Lung (tissue), 12 donors: Measurements from ENCODE around the gene ZNF335. TPM values are rescaled to one million over a fixed set of nuclear protein-coding genes. Genes with fewer than 3 reads are reported as not detected.
"Not testable (repeated sequence)": the region's sequence is repeated elsewhere in the genome, so short reads cannot be mapped to it uniquely, and the experiment has no call there.

ENCODE experiments used
- ATAC-seq: fragments of 200-7000 bp; cut with Tn5 transposase; one replicate; pipeline ENCODE4 v1.9.1; 2020; ENCODE audit warnings: moderate number of reproducible peaks; ENCODE audit not compliant: insufficient read depth, low FRiP score
- DNase-seq, 3 donors: peaks; one replicate each; pipeline ENCODE4 v3.0.0-alpha.2; 2013 to 2017
- H3K27ac ChIP-seq, 2 donors: one replicate each; pipeline ENCODE4 v1.5.1; 2013; ENCODE audit warnings: mild to moderate bottlenecking in 2 of 2, moderate library complexity in 2 of 2, control low read depth in 1 of 2, inconsistent platforms in 1 of 2, low read depth in 1 of 2, low read length in 1 of 2
- H3K27me3 ChIP-seq, 3 donors: one replicate each; pipeline ENCODE4 v1.5.1; 2013; ENCODE audit warnings: low read length in 2 of 3; ENCODE audit not compliant: control insufficient read depth in 3 of 3, insufficient read depth in 3 of 3
- H3K36me3 ChIP-seq, 4 donors: one replicate each; pipeline ENCODE4 v1.5.1; 2013; ENCODE audit warnings: low read length in 4 of 4, mild to moderate bottlenecking in 1 of 4, moderate library complexity in 1 of 4; ENCODE audit not compliant: control insufficient read depth in 4 of 4, insufficient read depth in 4 of 4
- H3K4me1 ChIP-seq, 5 donors: one replicate each; pipeline ENCODE4 v1.5.1; 2013; ENCODE audit warnings: low read length in 5 of 5, mild to moderate bottlenecking in 2 of 5, moderate library complexity in 1 of 5; ENCODE audit not compliant: control insufficient read depth in 5 of 5, insufficient read depth in 5 of 5
- H3K4me3 ChIP-seq: one replicate; pipeline ENCODE4 v1.5.1; 2013; ENCODE audit warnings: mild to moderate bottlenecking, control low read depth, moderate library complexity
- H3K9ac ChIP-seq, 2 donors: one replicate each; pipeline ENCODE4 v1.5.1; 2013; ENCODE audit warnings: low read length in 2 of 2, control low read depth in 1 of 2; ENCODE audit not compliant: insufficient read depth in 1 of 2
- H3K9me3 ChIP-seq, 4 donors: one replicate each; pipeline ENCODE4 v1.5.1; 2013; ENCODE audit warnings: low read length in 3 of 4, mild to moderate bottlenecking in 1 of 4, moderate library complexity in 1 of 4; ENCODE audit not compliant: control insufficient read depth in 4 of 4, insufficient read depth in 3 of 4
- CTCF ChIP-seq: IDR thresholded peaks from 2 replicates; pipeline ENCODE4 v1.5.1; 2012; ENCODE audit warnings: mild to moderate bottlenecking; ENCODE audit errors: control extremely low read depth, extremely low read depth
- WGBS, 2 donors: extraction: QIAGEN DNeasy Blood & Tissue Kit; methylation state at CpG; one replicate each; pipeline ENCODE4 v1.1.7; 2013; 5-methylcytosine and 5-hydroxymethylcytosine counted together
- polyA plus RNA-seq, 2 donors: library from polyadenylated mRNA; stranded (reverse); fragments of 200-250 nt; gene quantifications; one replicate each; pipeline ENCODE4 v1.2.1, GENCODE V29; 2013
- total RNA-seq, 2 donors: library from RNA; depleted of rRNA in 1 of 2; stranded (reverse); fragments of >200 nt in 1 of 2; gene quantifications; one replicate each; pipeline ENCODE4 v1.2.1, GENCODE V29; 2014 to 2021
- donor health status: control.
- donor health status: control.
- donor health status: Bipolar disorder and iron deficiency.
- donor health status: healthy.
- donor health status: DM: yes; HTN: yes; CAD: no.

Gene ZNF335
- total and polyA plus RNA-seq, 4 donors, result 12.8 to 23.6 (median 16.0) TPM

- H3K27ac ChIP-seq, result peak overlapping the region; percentile 97 to 100
- TF ChIP-seq CTCF, result no peak
- H3K36me3 ChIP-seq, result peaks cover 7 to 14% (median 10%) of the 10 kb centered on the region in 4 donors
- peaks cover 0 to 9% (median 2%) of the 10 kb centered on the region in 5 donors for H3K4me1 ChIP-seq
- peak; percentile 9 for ATAC-seq
- WGBS, 2 donors, result 24 to 25% methylated on average over 22 of the region's 22 CpGs
- H3K9ac ChIP-seq, result peak overlapping the region; percentile 76 to 92
- H3K4me3 ChIP-seq, result peak overlapping the region; percentile 57
- H3K9me3 ChIP-seq, result no peaks in the 10 kb centered on the region
- H3K27me3 ChIP-seq, result no peaks in the 10 kb centered on the region
- peak; percentile 71 to 81 (median 73) for DNase-seq
Observed at GRCh38 chr20:45933266-45934045, 38.5 kb downstream of the ZNF335 start.

- H3K36me3 ChIP-seq, DNase-seq, H3K27me3 ChIP-seq, H3K4me3 ChIP-seq, H3K27ac ChIP-seq, H3K9me3 ChIP-seq, H3K9ac ChIP-seq, ATAC-seq, H3K4me1 ChIP-seq: not testable (repeated sequence)
- 96% methylated on average over 17 of the region's 17 CpGs for WGBS, 2 donors
Observed at GRCh38 chr20:45931680-45932079, 40.3 kb downstream of the ZNF335 start.

- Histone ChIP-seq H3K27me3 (no peaks in the 10 kb centered on the region), H3K36me3 (no peaks in the 10 kb centered on the region), H3K4me3 (no peak overlapping the region), H3K9me3 (no peaks in the 10 kb centered on the region), H3K9ac (no peak overlapping the region), H3K27ac (no peak overlapping the region), H3K4me1 (peaks cover 0 to 19% (median 8%) of the 10 kb centered on the region in 5 donors)
- DNase-seq, result no peak
- 76 to 87% methylated on average over 14 of the region's 14 CpGs for WGBS, 2 donors
- TF ChIP-seq CTCF, result no peak
- ATAC-seq, result no peak
Observed at GRCh38 chr20:45927071-45927878, 44.7 kb downstream of the ZNF335 start.

GRCh38 chr20:45926731-45927070, 45.3 kb downstream of the ZNF335 start:
- H3K4me1 ChIP-seq, result peaks cover 0 to 20% (median 8%) of the 10 kb centered on the region in 5 donors
- ATAC-seq (no peak), DNase-seq (no peak)
- H3K9me3 ChIP-seq, result no peaks in the 10 kb centered on the region
- no peaks in the 10 kb centered on the region for H3K36me3 ChIP-seq
- H3K4me3 ChIP-seq, result no peak overlapping the region
- no peaks in the 10 kb centered on the region for H3K27me3 ChIP-seq
- H3K27ac ChIP-seq, result no peak overlapping the region
- TF ChIP-seq CTCF, result no peak
- H3K9ac ChIP-seq, result no peak overlapping the region
- WGBS, 2 donors, result 84 to 86% methylated on average over 2 of the region's 2 CpGs
